HUES6 (cell line): ENCODE data around the gene PRMT5.
"Not testable (repeated sequence)": the region's sequence is repeated elsewhere in the genome, so short reads cannot be mapped to it uniquely, and the experiment has no call there.

Source experiments
- H3K27ac ChIP-seq: 2 replicates; pipeline ENCODE4 v1.7.0; 2013; ENCODE audit warnings: low read depth, mild to moderate bottlenecking, low read length, inconsistent platforms
- H3K27me3 ChIP-seq: 2 replicates; pipeline ENCODE4 v1.6.1; 2013; ENCODE audit warnings: low read length; ENCODE audit not compliant: control insufficient read depth, insufficient read depth
- H3K36me3 ChIP-seq: 2 replicates; pipeline ENCODE4 v1.6.1; 2013; ENCODE audit warnings: low read length; ENCODE audit not compliant: control insufficient read depth, insufficient read depth
- H3K4me1 ChIP-seq: 2 replicates; pipeline ENCODE4 v1.6.1; 2013; ENCODE audit warnings: low read length; ENCODE audit not compliant: control insufficient read depth, insufficient read depth
- H3K4me3 ChIP-seq: 2 replicates; pipeline ENCODE4 v1.5.1; 2013; ENCODE audit warnings: low read depth, low read length
- H3K9ac ChIP-seq: one replicate; pipeline ENCODE4 v1.6.1; 2013; ENCODE audit warnings: mild to moderate bottlenecking, low read length
- H3K9me3 ChIP-seq: 2 replicates; pipeline ENCODE4 v1.6.1; 2013; ENCODE audit warnings: low read depth, low read length; ENCODE audit not compliant: control insufficient read depth, insufficient read depth

Gene PRMT5

DNA sequence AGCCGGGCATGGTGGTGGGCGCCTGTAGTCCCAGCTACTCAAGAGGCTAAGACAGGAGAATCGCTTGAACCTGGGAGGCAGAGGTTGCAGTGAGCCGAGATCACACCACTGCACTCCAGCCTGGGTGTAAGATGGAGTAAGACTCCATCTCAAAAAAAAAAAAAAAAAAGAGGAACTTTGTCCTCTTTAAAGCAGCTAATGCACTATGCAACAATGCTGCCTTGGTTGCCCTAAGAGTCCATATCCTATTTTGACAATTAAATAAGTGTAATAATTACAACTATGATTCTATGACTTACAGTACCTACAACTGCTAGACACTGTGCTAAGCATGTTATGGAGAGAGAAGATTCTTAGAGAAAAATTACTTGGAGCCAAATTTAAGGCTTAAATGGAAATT is 14.3 kb downstream of the PRMT5 start:
- peaks cover 14% of the 10 kb centered on the region for H3K36me3 ChIP-seq
- H3K4me3 ChIP-seq, H3K9me3 ChIP-seq, H3K4me1 ChIP-seq, H3K9ac ChIP-seq, H3K27ac ChIP-seq, H3K27me3 ChIP-seq: not testable (repeated sequence)

DNA sequence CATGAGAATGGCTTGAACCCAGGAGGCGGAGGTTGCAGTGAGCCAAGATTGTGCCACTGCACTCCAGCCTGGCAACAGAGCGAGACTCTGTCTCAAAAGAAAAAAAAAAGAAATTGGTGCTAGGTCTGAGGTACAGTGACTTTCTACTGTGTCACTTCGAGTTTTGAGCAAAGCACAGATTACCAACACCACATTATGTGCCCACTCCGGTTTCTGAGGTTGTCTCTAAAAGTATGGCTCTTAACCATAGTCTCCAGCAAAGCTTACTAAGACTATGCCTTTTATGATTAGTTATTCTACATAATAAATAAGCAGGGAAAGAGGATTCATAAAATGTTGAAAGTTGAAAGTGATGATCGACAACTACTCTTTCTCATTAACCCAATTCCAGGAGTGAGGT is 18.3 kb downstream of the PRMT5 start:
- Histone ChIP-seq H3K36me3 (peaks cover 35% of the 10 kb centered on the region), H3K27ac (no peak overlapping the region), H3K9ac (no peak overlapping the region), H3K9me3 (no peaks in the 10 kb centered on the region), H3K4me1 (no peaks in the 10 kb centered on the region), H3K4me3 (no peak overlapping the region), H3K27me3 (no peaks in the 10 kb centered on the region)

DNA sequence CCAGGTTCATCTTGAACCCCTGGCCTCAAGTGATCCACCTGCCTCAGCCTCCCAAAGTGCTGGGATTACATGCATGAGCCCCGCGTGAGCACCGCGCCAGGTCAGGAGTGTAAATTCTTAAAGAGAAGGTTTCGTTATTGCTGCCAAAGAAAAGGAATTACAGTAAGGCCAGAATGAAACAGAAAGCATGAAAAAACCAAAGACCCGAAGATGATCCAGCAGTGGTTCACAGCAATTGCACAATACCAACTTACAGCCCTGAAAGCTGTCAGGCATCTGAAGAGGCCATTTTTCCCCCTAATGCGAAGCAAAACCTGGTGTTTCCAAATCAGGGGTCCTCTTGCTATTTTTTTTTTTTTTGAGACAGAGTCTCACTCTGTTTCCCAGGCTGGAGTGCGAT is 20.6 kb downstream of the PRMT5 start:
- Histone ChIP-seq H3K4me3 (no peak overlapping the region), H3K36me3 (peaks cover 58% of the 10 kb centered on the region), H3K9me3 (no peaks in the 10 kb centered on the region), H3K9ac (no peak overlapping the region), H3K27me3 (no peaks in the 10 kb centered on the region), H3K27ac (no peak overlapping the region), H3K4me1 (no peaks in the 10 kb centered on the region)

DNA sequence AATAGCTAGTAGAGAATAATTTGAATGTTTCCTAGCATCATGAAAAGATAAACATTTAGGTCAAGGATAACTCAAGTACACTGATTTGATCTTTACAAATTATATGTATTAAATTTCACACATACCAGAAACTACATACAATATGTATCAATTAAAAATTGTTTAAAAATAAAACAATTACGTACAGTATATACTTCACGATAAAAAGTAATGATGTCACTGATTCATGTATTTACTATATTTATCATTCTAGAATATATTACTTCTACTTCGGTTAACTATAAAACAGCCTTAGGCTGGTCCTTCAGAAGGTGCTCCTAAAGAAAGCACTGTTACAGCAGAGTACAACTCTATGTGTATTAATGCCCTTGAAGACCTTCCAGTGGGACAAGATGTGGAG is 21.7 kb downstream of the PRMT5 start:
- peaks cover 66% of the 10 kb centered on the region for H3K36me3 ChIP-seq
- no peaks in the 10 kb centered on the region for H3K9me3 ChIP-seq
- H3K9ac ChIP-seq: no peak overlapping the region
- H3K4me1 ChIP-seq: no peaks in the 10 kb centered on the region
- no peak overlapping the region for H3K27ac ChIP-seq
- no peak overlapping the region for H3K4me3 ChIP-seq
- H3K27me3 ChIP-seq: no peaks in the 10 kb centered on the region

DNA sequence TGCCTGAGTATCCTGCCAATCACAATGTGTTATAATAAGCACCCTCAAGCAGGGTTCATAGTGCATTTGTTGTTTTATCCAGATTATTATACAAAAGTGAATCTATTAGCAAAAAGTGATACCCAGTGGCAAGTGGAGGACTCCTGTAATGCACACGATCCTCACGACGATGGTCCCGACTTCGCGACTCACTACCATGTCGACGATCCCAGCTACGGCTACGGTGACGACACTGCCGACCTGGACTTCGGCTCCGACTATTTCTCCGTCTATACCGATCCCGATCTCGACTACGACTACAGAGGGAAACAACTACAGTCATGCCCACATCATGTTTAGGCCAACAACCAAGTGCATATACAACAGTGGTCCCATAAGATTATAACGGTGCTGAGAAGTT is 23.1 kb downstream of the PRMT5 start:
- H3K4me3 ChIP-seq: no peak overlapping the region
- peaks cover 77% of the 10 kb centered on the region for H3K36me3 ChIP-seq
- no peaks in the 10 kb centered on the region for H3K4me1 ChIP-seq
- H3K27me3 ChIP-seq: no peaks in the 10 kb centered on the region
- no peak overlapping the region for H3K9ac ChIP-seq
- no peak overlapping the region for H3K27ac ChIP-seq
- H3K9me3 ChIP-seq: no peaks in the 10 kb centered on the region

DNA sequence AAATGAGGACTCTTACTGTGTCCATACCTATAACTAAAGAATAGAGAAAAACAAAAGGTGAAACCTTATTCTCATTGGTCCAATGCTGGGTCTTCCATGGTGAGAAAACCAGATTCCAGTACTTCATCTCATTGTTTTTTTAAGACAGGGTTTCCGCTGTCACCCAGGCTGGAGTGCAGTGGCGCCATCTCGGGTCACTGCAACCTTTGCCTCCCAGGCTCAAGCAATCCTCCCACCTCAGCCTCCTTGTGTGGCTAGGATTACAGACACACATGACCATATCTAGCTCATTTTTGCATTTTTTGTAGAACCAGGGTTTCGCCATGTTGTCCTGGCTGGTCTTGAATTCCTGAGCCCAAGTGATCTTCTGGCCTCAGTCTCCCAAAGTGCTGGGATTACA is 23.5 kb downstream of the PRMT5 start:
- H3K4me3 ChIP-seq: no peak overlapping the region
- no peak overlapping the region for H3K9ac ChIP-seq
- no peak overlapping the region for H3K27ac ChIP-seq
- H3K9me3 ChIP-seq: no peaks in the 10 kb centered on the region
- H3K27me3 ChIP-seq: no peaks in the 10 kb centered on the region
- H3K36me3 ChIP-seq: peaks cover 77% of the 10 kb centered on the region
- H3K4me1 ChIP-seq: no peaks in the 10 kb centered on the region

DNA sequence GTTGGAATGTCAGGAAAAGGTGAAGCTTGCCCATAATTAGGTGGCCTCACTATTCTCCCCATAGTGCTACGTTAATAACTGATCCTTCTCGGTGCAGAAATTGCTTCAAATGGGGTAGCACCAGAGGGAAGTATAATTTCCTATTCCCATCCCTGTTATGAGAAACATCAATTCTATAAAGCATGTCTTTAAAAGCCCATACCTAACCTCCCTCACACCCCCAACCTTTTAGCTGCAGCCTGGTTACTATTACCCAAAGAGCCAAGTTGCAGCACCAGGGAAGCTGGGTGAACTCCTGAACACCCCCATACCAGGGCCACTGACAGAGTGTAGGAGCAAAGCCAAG is 25.5 kb downstream of the PRMT5 start:
- Histone ChIP-seq H3K36me3 (peaks cover 70% of the 10 kb centered on the region), H3K9ac (no peak overlapping the region), H3K27me3 (peaks cover 5% of the 10 kb centered on the region), H3K27ac (no peak overlapping the region), H3K4me3 (no peak overlapping the region), H3K9me3 (no peaks in the 10 kb centered on the region), H3K4me1 (peaks cover 14% of the 10 kb centered on the region)

DNA sequence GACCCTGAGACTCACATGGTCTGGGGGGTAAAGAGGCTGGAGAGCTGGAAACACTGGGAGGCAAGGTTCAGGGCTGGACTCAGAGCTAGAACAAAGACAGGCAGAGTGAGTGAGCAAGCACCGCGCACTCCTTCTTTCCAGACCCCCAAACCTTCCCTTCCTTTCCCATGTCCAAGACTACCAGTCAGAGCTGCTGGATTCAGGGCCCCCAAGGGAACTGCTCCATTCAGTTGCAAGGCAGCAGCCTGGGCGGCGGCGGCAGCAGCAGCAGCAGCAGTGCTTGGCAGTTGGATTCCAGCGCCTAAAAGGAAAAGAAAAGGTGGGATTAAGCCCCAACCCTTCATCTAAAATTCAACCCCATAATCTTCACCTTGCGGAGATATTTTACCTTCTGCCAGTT is 27.4 kb downstream of the PRMT5 start:
- Histone ChIP-seq H3K4me1 (peaks cover 19% of the 10 kb centered on the region), H3K4me3 (no peak overlapping the region), H3K36me3 (peaks cover 55% of the 10 kb centered on the region), H3K9me3 (no peaks in the 10 kb centered on the region), H3K9ac (no peak overlapping the region), H3K27ac (no peak overlapping the region), H3K27me3 (peaks cover 24% of the 10 kb centered on the region)

DNA sequence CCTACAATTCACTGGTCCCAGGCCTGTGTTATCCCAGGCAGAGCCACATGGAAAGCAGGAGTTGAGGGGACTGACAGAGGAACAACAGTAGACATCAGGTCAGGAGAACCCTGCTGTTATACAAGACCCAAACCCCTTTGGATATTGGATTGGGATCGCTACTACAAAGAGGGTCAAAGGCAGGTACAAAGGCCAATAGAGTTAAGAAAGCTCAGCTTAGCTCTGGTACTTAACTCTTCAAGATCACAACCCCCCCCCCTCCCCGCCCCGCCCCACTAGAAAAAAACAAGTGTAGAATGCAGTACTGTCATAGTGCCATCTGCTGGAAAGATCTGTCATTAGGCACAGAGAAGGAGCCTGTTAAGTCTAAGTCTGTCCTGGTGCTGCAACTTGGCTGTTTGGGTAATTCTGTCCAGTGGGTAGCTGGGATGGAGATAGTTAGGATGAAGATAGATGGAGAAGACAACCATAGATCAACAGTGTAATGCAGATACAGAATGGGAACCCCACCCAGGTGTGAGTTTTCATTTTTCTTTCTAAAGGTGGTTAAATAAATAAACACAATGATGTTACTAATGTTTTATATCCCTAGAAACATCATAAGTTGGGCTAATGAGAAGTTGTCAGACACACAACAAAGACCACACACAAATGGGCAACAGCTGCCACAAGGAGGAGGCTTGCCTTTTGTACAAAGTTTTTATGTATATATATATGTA is 28.9 kb downstream of the PRMT5 start:
- peaks cover 42% of the 10 kb centered on the region for H3K36me3 ChIP-seq
- H3K9ac ChIP-seq: no peak overlapping the region
- no peaks in the 10 kb centered on the region for H3K9me3 ChIP-seq
- no peak overlapping the region for H3K4me3 ChIP-seq
- peaks cover 40% of the 10 kb centered on the region for H3K27me3 ChIP-seq
- H3K4me1 ChIP-seq: peaks cover 19% of the 10 kb centered on the region
- no peak overlapping the region for H3K27ac ChIP-seq

DNA sequence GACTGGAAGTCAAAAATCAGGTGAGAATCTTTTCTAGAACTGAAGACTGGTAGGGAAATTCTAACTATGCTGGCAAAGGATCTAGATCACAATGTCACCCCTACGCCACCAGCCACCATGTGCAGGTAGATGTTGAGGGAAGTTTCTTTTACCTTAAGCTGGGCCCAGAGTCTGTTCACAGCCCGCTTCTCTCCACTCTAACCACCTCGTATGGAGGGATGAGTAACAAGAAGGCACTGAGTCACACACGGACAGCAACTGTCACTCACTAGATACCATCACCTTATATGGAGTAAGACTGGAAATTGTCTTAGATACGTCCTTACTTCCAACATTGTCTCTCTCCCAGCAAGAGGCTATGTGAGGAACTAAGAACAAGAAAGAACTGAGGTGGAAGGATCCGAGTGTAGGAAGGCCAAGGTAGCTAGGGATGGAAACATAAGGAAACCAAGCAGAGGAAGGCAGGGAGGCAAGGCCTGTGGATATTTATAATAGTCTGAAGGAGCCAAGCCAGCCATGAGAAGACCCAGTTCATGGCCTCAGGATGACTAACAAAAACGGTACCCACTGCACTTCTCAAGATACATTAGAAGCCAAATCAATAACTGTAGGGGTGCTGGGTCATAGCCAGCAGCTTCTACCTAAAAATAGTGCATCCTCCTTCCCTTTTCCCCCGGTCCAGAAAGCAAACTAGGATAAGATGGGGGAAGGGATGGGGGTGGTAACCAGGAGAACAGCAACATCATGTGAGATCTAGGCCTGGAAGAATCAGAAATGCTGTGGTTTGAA is 30.7 kb downstream of the PRMT5 start:
- H3K36me3 ChIP-seq: peaks cover 25% of the 10 kb centered on the region
- H3K9ac ChIP-seq: no peak overlapping the region
- H3K4me3 ChIP-seq: no peak overlapping the region
- H3K27ac ChIP-seq: no peak overlapping the region
- no peaks in the 10 kb centered on the region for H3K9me3 ChIP-seq
- peaks cover 19% of the 10 kb centered on the region for H3K4me1 ChIP-seq
- peaks cover 43% of the 10 kb centered on the region for H3K27me3 ChIP-seq

DNA sequence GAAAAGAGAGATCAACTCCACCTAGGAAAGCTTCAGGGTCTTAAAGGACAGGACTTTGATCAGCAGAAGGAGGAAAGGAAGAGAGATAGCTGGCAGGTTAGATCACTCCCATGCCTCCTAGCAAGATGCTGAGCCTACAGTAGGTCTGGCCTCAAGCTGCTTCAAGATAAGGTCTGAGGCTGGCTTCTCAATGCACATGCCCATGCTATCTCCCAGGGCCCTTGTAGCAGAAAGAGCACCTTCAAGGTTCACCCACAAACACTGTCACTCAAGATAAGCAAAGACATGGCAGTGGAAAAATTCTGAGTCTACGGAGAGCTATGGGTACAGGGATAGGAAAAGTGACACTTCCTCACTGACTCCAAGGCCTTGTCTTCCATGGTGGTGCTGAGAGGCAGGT is 31.8 kb downstream of the PRMT5 start:
- Histone ChIP-seq H3K9ac (no peak overlapping the region), H3K27ac (no peak overlapping the region), H3K4me3 (no peak overlapping the region), H3K4me1 (peaks cover 19% of the 10 kb centered on the region), H3K9me3 (no peaks in the 10 kb centered on the region), H3K27me3 (peaks cover 46% of the 10 kb centered on the region), H3K36me3 (peaks cover 17% of the 10 kb centered on the region)
